GM18498 (cell line): ENCODE measurements around the gene PICK1.
"Not testable (repeated sequence)": the region's sequence is repeated elsewhere in the genome, so short reads cannot be mapped to it uniquely, and the experiment has no call there.

Experiments
- ATAC-seq: cut with Tn5 transposase; IDR thresholded peaks from one replicate; pipeline ENCODE4 v1.9.1; 2021; ENCODE audit warnings: mild to moderate bottlenecking, moderate library complexity; ENCODE audit not compliant: unreplicated experiment

PICK1 gene

DNA sequence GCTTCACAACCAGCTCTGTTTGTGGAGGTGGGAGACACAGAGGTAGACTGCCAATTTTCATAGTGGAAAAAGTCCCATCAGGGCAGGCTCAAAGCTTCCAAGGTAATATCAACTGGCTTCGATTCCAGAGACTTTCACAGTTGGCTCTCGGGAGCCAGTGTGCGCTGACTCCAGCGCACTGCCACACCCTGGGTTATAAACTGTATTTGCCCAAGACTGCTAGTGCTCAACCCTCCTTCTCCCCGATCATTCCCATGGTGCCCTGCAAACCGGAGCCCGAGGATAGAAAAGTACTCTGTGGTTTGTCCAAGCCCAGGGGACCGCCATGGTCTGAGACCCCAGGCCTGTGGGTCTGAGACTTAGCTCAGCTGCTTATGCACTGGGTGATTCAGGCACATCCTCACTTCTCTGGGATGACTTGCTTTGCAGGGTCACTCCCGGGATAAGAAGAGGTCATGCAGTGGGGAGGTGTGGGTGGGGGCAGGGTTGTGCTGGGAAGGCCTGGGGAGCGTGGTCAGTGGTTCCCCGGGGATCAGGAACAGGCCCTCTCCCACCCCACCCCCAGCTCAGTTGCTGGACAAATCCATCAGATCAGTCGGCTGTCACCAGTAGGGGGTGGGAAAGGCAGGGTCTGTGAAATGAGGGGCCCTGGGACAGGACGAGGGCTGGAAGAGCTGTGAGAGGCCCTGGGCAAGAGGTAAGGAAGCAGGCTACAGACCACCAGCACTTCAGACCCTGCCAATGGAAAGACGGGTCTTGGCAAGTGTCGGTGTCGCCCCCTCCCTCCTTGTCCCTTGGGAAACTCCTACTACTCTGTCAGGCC lies 26.7 kb upstream of the PICK1 start:
- ATAC-seq, result no peak

- no peak for ATAC-seq
These were observed 25.7 kb upstream of the PICK1 start for GRCh38 chr22:38031491-38031890.

DNA sequence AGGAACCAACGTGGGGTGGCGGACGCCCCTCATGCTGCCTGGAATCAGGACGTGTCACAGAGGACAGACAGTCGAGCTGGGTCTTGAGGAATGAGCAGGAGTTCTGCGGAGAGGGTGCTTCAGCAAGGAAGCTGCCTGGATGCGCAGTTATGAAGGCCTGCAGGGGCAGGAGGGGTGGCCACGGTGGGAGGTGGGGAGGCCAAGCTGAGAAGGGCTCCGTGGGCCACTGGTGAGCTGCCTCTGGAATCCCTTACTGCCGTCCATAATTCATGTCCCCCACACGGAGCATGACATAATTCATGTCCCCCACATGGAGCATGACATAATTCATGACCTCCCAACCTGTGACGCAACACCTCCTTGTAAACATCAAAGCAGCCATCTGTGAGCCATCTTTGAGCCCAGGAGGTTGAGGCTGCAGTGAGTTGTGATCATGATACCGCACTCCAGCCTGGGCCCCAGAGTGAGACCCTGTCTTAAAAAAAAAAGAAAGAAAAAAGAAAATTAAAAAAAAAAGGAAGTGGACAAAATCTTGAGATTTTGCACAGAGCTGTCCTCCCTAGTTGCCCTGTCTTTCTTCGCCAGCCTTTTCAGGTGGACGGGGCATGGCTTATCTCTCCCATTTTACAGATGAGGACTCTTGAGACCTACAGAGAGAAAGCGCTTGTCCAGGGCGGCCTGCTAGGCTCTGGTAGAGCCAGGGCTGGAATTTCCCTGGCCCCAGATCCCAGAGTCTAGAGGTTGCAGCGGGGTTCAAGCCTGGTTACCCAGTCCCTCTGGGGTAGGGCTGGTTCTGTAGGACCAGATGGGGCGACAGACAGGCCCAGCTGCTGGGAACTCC lies 24.3 kb upstream of the PICK1 start:
- ATAC-seq, result no peak

DNA sequence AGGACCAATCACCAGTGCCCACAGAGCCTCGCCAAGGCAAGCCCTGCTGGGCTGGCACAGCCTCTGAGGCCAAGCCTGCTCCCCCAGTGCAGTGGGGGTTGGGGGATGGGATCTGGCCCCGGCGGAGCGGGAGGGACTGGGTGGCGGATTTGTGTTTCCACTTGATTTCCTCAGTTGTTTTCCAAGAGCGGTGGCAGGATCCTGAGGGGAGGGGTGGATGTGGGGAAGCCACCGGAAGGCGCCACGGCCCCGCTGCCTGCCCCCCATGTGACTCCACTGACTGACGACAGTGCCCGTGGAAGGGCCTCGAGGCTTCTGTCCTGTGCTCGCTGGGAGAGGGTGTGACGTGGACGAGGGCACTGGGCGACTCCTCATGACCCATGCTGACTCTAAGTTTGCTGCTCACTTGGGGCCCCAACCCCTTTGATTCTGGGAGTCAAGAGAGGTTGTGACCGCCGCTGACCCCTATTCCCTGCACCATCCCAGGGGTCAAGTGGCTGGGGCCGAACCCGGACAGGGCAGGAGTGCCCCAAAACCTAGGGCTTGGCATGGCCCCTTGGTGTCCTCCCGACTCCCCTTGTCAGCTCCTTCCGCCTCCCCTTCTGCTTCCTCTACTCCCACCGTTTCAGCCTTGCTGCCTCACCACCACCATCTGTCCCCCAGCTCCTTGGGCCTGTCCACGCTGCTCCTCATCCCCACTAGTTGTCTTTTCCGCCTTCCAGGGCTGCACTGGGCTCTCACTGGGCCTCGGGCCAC lies 23.5 kb upstream of the PICK1 start:
- ATAC-seq, result no peak

DNA sequence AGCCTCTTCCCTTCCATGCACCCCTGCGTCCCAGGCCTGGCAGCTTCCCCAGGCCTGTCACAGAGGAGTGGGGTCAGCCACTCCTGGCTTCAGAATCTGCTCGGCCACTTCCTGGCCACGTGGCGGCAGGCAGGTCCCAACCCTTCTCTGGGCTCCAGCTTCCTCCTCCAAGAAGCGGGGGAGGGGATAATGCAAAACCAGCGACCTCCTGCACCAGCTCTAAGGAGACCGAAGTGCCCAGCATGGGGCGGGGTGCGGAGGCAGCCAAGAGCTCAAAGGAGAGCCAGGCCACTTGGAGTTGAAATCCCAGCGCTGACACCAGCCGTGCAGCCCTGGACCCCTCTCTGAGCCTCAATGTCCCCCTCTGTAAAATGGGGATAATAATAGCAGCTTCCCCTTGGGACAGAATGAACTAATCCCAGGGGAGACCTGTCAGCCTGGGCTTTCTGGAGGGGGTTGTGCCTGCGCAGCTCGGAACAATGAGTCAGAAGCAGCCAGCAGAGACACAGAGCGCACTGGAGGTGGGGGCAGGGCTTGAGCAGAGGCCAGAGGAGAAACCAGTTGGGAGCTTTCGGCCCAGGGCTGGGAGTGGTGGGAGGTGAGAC lies 22.8 kb upstream of the PICK1 start:
- ATAC-seq, result no peak

GRCh38 chr22:38034884-38035529 lies 22.2 kb upstream of the PICK1 start:
- no peak for ATAC-seq

- ATAC-seq, result no peak
These were observed 21.7 kb upstream of the PICK1 start for GRCh38 chr22:38035530-38035885.

DNA sequence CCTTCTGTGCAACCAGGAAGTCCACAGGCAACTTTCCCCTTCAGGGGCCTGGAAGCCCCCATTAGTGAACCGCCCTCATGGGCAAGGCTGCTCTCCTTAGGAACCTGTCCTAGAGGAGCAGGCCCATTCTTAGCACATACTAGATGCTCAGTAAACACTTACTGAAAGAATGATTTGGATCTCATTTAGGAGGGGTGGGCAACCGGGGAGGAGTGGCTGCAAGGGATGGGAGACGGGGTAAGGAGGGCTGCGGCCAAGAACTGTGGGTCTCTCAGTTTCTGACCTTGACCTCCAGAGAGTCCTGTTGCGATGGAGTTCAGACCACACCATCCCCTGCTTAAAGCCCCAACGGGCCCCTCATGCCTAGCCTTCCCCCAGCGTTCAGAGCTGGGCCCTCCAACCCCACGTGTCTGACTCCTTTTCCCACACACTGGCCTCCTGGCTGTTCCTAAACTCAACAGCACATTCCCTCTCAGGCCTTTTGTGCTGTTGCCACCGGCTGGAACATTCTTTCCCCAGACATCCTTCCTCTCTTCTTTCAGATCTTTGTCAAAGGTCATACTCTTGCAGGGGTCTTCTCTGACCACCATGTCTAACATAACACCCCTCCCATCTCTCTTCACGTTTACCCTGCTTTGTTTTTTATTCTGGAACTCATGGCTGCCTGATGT lies 20.7 kb upstream of the PICK1 start:
- no peak for ATAC-seq

GRCh38 chr22:38037367-38038150 lies 19.6 kb upstream of the PICK1 start:
- ATAC-seq, result not testable (repeated sequence)

DNA sequence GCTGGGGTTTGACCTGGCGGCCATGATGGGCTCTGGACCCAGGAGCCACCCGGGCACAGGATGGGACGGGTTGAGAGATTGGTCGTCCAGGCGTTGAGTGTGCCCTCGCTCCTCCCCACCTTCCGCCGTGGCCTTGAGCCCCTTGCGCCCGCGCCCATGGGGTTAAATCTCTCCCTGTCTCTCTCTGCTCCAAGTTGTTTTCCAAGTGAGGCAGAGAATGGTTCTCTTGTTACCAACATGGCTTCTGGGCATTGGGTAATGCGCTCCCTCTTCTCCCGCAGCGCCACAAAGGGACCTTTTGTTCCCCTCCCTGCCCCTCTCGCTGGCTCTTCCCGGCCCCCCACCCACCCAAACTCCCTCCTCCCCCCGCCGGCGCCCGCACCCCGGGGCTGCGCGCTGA lies 18.8 kb upstream of the PICK1 start:
- ATAC-seq, result no peak

DNA sequence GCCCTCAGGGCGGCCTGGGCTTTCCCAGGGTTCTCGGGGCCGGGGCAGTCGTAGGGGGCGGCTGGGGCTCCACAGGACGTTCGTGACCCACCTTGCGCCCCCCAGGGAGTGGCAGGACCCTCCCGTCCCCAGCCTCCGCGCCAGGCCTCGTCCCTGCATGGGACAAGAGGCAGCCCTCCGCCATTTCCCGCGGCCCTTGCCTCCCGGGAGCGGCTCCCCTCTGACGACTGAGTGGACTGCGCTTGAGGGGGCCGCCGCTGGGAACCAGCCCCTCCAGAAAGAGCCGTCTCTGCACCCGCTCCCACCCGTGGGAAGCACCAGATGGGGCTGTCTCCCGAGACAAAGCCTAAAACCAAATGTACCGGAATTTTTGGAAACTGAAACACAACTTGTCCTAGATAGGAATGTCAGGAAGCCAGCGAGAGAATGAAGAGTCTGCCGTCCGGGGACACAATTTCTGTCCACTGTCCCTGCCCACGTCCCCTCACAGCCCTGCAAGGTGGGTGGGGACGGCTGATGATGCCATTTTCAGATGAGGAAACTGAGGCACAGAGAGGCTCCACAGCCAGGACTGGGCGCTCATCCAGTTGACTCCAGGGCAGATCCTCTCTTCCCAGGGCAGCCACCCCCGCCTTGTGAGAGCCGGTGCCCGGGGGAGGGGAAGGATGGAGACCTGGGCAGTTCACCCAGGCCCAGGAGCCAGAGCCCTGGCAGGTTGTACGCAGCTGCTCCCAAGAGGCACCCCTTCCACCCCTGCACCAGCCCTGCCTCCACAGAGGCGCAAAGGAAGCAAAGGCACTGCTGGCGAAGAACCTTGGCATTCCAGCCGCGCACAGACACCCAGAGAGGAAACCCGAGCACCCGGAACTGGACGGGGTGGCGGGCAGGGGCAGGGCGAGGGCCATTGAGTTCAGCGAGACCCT lies 18.1 kb upstream of the PICK1 start:
- ATAC-seq, result no peak

- no peak for ATAC-seq
These were observed 16.0 kb upstream of the PICK1 start for GRCh38 chr22:38040953-38041759.

- no peak for ATAC-seq
These were observed 15.3 kb upstream of the PICK1 start for GRCh38 chr22:38041760-38042487.

DNA sequence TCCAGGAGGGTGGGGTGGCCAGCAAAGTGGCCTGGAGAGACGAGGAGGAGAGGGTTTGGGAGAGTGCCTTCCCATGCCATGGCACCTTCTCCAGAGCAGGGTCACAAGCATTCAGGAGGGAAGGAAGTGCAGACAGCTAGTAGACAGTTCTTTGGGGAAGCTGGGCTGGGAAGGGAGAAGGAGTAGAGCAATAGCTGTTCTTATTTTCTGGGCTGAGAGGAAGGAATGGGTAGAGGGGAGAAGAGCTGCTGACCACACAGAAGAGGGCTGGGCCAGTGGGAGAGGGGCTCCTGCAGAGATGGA lies 14.8 kb upstream of the PICK1 start:
- no peak for ATAC-seq

DNA sequence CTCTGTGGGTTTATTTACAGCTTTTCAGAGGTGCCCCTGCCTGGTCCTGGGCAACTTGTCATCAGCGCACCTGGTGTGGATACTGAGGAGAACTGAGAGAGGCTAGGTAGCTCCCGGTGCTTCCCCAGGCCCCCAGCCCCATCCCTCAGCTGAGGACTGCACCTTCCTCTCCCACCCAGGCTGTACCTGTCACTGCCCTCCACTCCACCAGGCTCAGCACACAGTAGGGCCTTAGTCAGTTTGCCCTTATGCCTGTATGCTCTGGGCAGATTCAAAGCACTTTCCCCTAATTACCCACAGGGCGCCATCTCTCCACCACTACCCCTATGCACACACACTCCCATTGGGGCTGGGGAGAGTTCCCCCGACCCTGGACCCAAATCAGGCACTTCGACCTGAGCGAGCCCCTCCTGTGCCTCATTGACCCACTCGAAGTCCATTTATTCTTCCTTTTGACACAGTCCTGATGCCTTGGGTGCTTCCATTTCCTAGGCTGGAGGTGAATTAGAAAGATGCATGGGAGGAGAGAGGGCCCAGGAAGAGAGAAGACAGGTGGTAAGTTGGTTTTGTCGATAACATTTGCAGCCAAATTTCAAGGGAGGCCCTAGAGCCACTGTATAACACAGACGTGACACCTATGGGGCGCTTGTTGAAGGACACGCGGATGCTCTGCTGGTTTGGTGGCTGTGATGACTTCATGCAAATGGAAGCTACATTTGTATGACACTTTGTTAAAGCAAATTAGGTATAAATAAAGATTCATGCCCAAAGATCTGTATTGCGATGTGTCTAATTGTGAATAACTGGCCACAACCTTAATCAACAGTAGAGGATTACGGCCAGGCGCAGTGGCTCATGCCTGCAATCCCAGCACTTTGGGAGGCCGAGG lies 13.8 kb upstream of the PICK1 start:
- ATAC-seq, result no peak
